AG08396 (cell line): Measurements from ENCODE around the gene RBM45.
"Not testable (repeated sequence)": the region's sequence is repeated elsewhere in the genome, so short reads cannot be mapped to it uniquely, and the experiment has no call there.

ENCODE experiments used
- DNase-seq: peaks from one replicate; pipeline ENCODE4 v3.0.0; 2012; ENCODE audit warnings: low spot score, mixed read lengths

RBM45 gene

DNA sequence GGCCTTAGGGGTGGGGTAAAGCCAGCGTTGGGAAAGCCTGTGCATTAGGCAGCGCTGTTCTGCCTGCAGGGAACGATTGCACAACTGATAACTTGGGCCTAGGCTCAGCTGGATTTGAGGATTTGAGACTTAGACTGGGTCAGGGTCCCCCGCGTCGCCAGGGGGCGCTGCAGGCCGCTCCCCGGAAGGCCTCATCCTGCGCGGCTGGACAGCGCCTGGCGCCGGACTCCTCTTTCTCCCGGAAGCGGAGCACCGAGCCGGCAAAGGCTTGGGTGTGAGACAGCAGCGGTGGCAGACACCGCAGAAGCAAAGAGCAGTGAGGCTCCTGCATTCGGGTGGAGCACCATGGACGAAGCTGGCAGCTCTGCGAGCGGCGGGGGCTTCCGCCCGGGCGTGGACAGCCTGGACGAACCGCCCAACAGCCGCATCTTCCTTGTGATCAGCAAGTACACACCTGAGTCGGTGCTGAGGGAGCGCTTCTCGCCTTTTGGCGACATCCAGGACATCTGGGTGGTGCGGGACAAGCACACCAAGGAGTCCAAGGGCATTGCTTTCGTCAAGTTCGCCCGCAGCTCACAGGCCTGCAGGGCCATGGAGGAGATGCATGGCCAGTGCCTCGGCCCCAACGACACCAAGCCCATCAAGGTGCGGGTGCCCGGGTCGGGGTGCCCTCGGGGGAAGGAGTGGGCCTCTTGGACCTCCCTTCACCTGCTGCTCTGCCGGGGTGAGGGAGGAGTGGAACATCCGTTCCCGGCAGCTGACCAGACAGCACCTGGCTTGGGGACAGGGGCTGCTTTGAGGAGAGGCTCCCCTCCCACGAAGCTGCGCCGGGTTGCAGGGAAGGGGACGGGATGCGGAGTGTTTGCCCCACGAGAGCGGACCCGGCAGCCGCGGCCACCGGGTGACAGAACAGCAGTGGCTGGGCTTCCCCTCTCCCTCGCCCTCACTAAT lies at the start of gene RBM45:
Gene RBM45, plus strand, starts transcription at position 236 of the 951 bp plus-strand sequence. Its CDS starts 110 bp downstream, at position 346.
- peak; percentile 94 for DNase-seq

GRCh38 chr2:178066324-178066723 lies 45.9 kb upstream of the RBM45 start:
- DNase-seq = no peak

GRCh38 chr2:178066890-178067669 lies 45.2 kb upstream of the RBM45 start:
- no peak for DNase-seq

- DNase-seq = no peak
Measured at GRCh38 chr2:178068823-178069454, 43.3 kb upstream of the RBM45 start.

- DNase-seq = no peak
Measured at GRCh38 chr2:178069551-178069950, 42.7 kb upstream of the RBM45 start.

GRCh38 chr2:178070824-178071223 lies 41.4 kb upstream of the RBM45 start:
- DNase-seq = no peak

GRCh38 chr2:178072000-178072382 lies 40.2 kb upstream of the RBM45 start:
- DNase-seq = no peak

DNA sequence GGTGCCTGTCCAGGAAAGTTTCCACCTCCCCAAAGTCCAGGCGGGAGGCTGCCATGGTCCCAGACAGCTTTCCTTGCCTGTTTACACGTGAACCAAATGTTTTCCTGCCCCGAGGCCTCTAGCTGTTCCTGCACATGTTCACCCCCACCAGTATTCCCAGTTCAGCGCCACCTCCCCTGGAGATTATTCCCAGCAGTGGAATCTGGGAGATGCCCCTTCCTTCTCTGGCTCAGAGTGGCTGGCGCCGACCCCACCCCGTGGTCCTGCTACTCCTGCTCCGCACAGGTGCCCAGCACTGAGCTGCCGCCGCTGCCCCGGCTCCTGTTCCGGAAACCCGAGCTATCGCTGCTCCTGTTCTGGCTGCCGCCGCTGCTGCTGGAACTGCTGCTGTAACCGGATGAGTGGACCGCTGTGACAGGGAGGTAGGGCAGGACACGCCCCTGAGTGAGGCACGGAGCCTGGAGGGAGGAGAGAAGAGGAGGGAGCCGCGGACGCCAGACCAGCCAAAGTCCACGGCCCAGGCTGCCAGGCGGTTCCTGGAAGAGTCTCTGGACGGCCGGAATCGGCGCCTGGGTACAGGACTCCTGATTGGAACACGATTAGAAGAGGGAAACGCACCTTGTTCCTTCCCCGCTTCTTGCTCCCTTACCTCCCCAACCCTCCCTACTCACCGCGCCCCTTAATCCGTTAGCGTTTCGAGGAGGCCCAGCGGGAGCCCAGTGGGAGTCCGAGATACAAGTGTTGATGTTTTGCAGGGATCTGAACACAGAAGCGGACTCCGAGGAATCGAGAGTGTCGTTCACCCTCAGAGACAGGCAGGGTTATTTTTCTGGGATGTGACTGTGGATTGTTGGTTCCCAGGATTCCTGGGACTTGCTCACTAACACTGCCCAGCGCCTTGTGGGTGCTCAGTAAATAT lies 39.6 kb upstream of the RBM45 start, which contains the start of gene PDE11A:
Gene PDE11A, minus strand, starts transcription at position 395 of the 919 bp plus-strand sequence. Its CDS starts 340 bp downstream, at position 55.
- DNase-seq = peak; percentile 83

- no peak for DNase-seq
Measured at GRCh38 chr2:178074123-178075005, 37.9 kb upstream of the RBM45 start.

DNA sequence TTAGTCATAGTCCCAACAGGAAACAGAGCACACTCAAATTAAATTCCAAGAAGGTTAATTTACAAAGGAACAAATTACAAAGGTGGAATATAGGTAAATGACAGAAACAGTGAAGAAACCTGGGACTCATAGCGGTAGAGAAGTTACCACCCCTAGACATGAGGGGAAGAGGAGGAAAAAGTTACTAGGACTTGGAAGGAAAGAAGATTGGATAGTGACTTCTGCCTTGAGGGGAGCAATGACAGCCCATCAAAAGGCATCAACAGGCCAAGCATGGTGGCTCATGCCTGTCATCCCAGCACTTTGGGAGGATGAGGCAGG lies 37.3 kb upstream of the RBM45 start:
- no peak for DNase-seq

DNA sequence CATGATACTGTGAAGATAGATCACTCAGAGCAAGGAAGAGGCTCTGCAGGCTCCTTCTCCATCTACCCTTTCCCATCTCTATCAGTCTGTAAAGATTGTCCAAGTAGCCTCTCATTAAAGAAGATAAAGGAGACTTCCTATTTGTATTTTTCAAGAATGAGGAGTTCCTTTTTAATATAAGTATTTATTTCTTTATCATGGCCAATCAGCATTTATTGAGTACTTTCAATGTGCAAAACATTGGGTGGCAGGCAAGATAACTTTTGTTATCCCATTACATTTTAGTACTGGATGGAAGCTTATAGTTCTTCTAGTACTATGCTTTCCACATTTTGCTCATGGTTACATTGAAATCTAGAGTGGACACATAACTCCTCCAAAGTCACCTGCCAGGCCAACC lies 36.1 kb upstream of the RBM45 start:
- no peak for DNase-seq

DNA sequence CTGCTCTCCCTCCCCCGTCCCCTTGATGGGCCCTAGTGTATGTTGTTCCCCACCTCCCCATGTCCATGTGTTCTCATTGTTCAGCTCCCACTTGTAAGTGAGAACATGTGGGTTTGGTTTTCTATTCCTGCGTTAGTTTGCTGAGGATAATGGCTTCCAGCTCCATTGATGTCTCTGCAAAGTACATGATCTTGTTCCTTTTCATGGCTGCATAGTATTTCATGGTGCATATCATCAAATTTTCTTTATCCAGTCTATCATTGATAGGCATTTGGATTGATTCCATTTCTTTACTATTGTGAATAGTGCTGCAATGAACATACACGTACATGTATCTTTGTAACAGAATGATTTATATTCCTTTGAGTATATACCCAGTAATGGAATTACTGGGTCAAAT lies 33.0 kb upstream of the RBM45 start:
- not testable (repeated sequence) for DNase-seq

GRCh38 chr2:178082408-178083045 lies 29.7 kb upstream of the RBM45 start:
- DNase-seq = no peak

- no peak for DNase-seq
Measured at GRCh38 chr2:178084273-178084672, 28.0 kb upstream of the RBM45 start.

- no peak for DNase-seq
Measured at GRCh38 chr2:178088774-178089270, 23.4 kb upstream of the RBM45 start.

GRCh38 chr2:178093471-178093870 lies 18.8 kb upstream of the RBM45 start:
- DNase-seq = no peak

GRCh38 chr2:178101321-178102079 lies 10.7 kb upstream of the RBM45 start:
- DNase-seq = peak; percentile 23

DNA sequence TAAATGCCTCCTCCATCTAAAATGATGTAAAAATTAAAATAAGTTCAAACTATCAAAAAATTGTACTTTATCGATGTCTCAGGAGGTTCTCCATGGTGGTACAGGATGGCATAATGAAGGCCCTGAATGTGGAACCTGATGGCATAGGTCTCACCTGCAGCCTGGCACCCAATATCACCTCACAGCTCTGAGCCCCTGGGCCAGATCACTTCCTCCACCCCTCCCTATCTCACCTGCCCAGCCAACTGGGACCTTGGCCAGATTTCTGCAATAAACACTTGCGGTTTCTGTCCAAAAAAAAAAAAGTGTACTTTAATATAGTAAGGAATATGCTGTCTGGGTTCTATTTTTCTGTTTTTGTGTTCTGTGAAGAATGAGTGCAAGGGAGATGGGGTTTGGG lies 6.7 kb upstream of the RBM45 start:
- no peak for DNase-seq

DNA sequence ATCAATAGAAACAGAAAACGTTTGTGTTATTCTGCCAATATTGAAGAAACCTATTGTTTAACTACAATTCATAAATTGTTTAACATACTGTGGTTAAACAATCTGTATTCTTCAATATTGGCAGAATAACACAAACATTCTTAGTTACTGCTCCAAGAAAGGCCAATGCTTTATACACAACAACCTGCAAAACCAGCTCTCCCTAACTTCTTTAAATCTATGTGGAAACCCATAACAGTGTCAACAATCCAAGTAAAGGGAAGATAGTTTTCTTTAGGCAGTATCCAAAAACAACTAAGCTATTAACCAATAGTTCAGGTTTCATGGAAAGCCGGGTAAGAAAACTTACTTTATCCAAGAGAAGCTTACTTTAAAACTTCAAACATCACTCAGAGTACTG lies 6.2 kb upstream of the RBM45 start:
- DNase-seq = no peak
